Stomach (tissue), 9 donors: Measurements from ENCODE around the gene CHIC2. TPM values are rescaled to one million over a fixed set of nuclear protein-coding genes. Genes with fewer than 3 reads are reported as not detected.

Source experiments
- DNase-seq, 2 donors: peaks; one replicate each; pipeline versions ENCODE4 v3.0.0 to v3.0.0-alpha.2; 2013 to 2019
- H3K27ac ChIP-seq, 5 donors: fragments of 200-600 bp in 4 of 5; sonication (generic) in 4 of 5; one replicate each; pipeline ENCODE4 v1.5.1; 2013 to 2019; ENCODE audit warnings: mild to moderate bottlenecking in 1 of 5, moderate library complexity in 1 of 5
- H3K27me3 ChIP-seq, 3 donors: fragments of 200-600 bp; sonication (generic); one replicate each; pipeline ENCODE4 v1.5.1; 2017 to 2019; ENCODE audit warnings: mixed run types in 1 of 3
- H3K36me3 ChIP-seq, 4 donors: fragments of 200-600 bp; sonication (generic); 1 replicate in 3 of 4; 2 replicates in 1 of 4; pipeline ENCODE4 v1.5.1; 2016 to 2019
- H3K4me1 ChIP-seq, 4 donors: fragments of 200-600 bp; sonication (generic); one replicate each; pipeline ENCODE4 v1.5.1; 2016 to 2019
- H3K4me3 ChIP-seq, 4 donors: fragments of 200-600 bp; sonication (generic) in 3 of 4; one replicate each; pipeline ENCODE4 v1.5.1; 2016 to 2019; ENCODE audit warnings: mild to moderate bottlenecking in 1 of 4
- H3K9me3 ChIP-seq, 4 donors: fragments of 200-600 bp; sonication (generic); one replicate each; pipeline ENCODE4 v1.5.1; 2016 to 2019
- EP300 ChIP-seq: sonication (generic); formaldehyde crosslinking; IDR thresholded peaks from one replicate; pipeline ENCODE4 v1.6.1; 2017; ENCODE audit warnings: antibody characterized with exemption
- POLR2A ChIP-seq, 4 donors: fragments of 450-650 bp; IDR thresholded peaks; one replicate each; pipeline ENCODE4 v1.6.1; 2016; ENCODE audit warnings: antibody characterized with exemption in 4 of 4, control low read depth in 2 of 4, mild to moderate bottlenecking in 1 of 4, moderate library complexity in 1 of 4
- POLR2AphosphoS5 ChIP-seq, 3 donors: sonication (generic); formaldehyde crosslinking; IDR thresholded peaks; one replicate each; pipeline ENCODE4 v1.6.1; 2016; ENCODE audit warnings: antibody characterized with exemption in 3 of 3
- WGBS, 5 donors: extraction: QIAGEN DNeasy Blood & Tissue Kit in 3 of 5; methylation state at CpG; one replicate each; pipeline versions ENCODE4 v1.1.5 to v1.1.7; 2013 to 2018; 5-methylcytosine and 5-hydroxymethylcytosine counted together
- intact Hi-C: fragments of 100-400 bp; cut with DNase I; formaldehyde crosslinking; loops from one replicate; pipeline ENCODE4 v1.15.1; 2023; ENCODE audit warnings: low total_unique reads
- polyA plus RNA-seq, 3 donors: library from polyadenylated mRNA; stranded (reverse); fragments of 200-250 nt; gene quantifications; one replicate each; pipeline ENCODE4 v1.2.3, GENCODE V29; 2013
- total RNA-seq, 5 donors: library from RNA; depleted of rRNA; stranded (reverse); fragments of >200 nt; gene quantifications; one replicate each; pipeline versions ENCODE4 v1.1.0 to v1.2.3, GENCODE V29; 2014 to 2016
- TF ChIP-seq, protein P1 (sequence below), 7 experiments: fragments of 450-650 bp in 4 of 7; fragments of 200-600 bp in 3 of 7; sonication (generic) in 3 of 7; IDR thresholded peaks; one replicate each; pipeline ENCODE4 v1.5.1; 2016 to 2019; ENCODE audit warnings: antibody characterized with exemption in 7 of 7, control low read depth in 2 of 7, mild to moderate bottlenecking in 1 of 7
- donor health status: healthy with polysubstance abuse.
- donor health status: Bipolar disorder and iron deficiency.
- donor health status: healthy.

Gene CHIC2
- total and polyA plus RNA-seq, 8 donors = 9.8 to 128 (median 27.2) TPM

DNA sequence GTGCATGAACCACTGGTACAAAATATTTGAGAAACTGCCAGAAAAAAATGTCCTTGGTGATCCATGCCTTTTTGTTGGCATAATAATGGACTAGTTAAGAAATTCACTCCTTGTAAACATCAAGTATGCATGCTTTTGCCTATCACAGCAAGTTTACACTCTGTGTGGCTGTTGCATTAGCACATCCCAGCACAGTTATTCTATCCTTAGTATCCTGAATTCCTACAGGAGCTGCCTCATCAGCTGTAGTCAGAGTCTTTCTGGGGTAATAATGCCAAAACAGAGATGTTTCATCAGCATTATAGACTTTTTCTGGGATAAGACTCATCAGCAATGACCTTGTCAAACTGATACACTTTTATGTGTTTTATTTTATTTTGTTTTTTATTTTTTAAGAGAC lies 82.8 kb downstream of the CHIC2 start:
- TF ChIP-seq, protein P1, sequence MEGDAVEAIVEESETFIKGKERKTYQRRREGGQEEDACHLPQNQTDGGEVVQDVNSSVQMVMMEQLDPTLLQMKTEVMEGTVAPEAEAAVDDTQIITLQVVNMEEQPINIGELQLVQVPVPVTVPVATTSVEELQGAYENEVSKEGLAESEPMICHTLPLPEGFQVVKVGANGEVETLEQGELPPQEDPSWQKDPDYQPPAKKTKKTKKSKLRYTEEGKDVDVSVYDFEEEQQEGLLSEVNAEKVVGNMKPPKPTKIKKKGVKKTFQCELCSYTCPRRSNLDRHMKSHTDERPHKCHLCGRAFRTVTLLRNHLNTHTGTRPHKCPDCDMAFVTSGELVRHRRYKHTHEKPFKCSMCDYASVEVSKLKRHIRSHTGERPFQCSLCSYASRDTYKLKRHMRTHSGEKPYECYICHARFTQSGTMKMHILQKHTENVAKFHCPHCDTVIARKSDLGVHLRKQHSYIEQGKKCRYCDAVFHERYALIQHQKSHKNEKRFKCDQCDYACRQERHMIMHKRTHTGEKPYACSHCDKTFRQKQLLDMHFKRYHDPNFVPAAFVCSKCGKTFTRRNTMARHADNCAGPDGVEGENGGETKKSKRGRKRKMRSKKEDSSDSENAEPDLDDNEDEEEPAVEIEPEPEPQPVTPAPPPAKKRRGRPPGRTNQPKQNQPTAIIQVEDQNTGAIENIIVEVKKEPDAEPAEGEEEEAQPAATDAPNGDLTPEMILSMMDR (IDR thresholded peaks at IDR 0.05) = no peak
- no peak for TF ChIP-seq EP300
- no peak for TF ChIP-seq POLR2A (IDR thresholded peaks at IDR 0.05)
- TF ChIP-seq POLR2AphosphoS5 (IDR thresholded peaks at IDR 0.05) = no peak
- Histone ChIP-seq H3K4me3 (no peak overlapping the region), H3K27ac (no peak overlapping the region), H3K4me1 (no peaks in the 10 kb centered on the region), H3K27me3 (no peaks in the 10 kb centered on the region), H3K36me3 (no peaks in the 10 kb centered on the region), H3K9me3 (no peaks in the 10 kb centered on the region)
- DNase-seq = no peak
- intact Hi-C loops = no loop called here

- Histone ChIP-seq H3K27ac (no peak overlapping the region), H3K4me3 (no peak overlapping the region), H3K9me3 (no peaks in the 10 kb centered on the region), H3K36me3 (no peaks in the 10 kb centered on the region), H3K4me1 (no peaks in the 10 kb centered on the region), H3K27me3 (no peaks in the 10 kb centered on the region)
- no peak for DNase-seq
- intact Hi-C loops = no loop called here
- WGBS, 5 donors = 54 to 90% (median 62%) methylated on average over 2 of the region's 2 CpGs
- TF ChIP-seq POLR2A (IDR thresholded peaks at IDR 0.05) = no peak
- TF ChIP-seq EP300 = no peak
- TF ChIP-seq, protein P1 (IDR thresholded peaks at IDR 0.05) = no peak
- TF ChIP-seq POLR2AphosphoS5 (IDR thresholded peaks at IDR 0.05) = no peak
Observed at GRCh38 chr4:53981066-53981465, 83.3 kb downstream of the CHIC2 start.

GRCh38 chr4:53974561-53974960 lies 89.8 kb downstream of the CHIC2 start:
- TF ChIP-seq POLR2A (IDR thresholded peaks at IDR 0.05) = no peak
- TF ChIP-seq POLR2AphosphoS5 (IDR thresholded peaks at IDR 0.05) = no peak
- TF ChIP-seq, protein P1 (IDR thresholded peaks at IDR 0.05) = no peak
- TF ChIP-seq EP300 = no peak
- Histone ChIP-seq H3K4me3 (no peak overlapping the region), H3K27ac (no peak overlapping the region), H3K9me3 (no peaks in the 10 kb centered on the region), H3K4me1 (no peaks in the 10 kb centered on the region), H3K27me3 (no peaks in the 10 kb centered on the region), H3K36me3 (no peaks in the 10 kb centered on the region)
- no peak for DNase-seq
- intact Hi-C loops = no loop called here
- whole genome bisulfite sequencing, 5 donors = 94 to 98% (median 97%) methylated on average over 2 of the region's 2 CpGs

DNA sequence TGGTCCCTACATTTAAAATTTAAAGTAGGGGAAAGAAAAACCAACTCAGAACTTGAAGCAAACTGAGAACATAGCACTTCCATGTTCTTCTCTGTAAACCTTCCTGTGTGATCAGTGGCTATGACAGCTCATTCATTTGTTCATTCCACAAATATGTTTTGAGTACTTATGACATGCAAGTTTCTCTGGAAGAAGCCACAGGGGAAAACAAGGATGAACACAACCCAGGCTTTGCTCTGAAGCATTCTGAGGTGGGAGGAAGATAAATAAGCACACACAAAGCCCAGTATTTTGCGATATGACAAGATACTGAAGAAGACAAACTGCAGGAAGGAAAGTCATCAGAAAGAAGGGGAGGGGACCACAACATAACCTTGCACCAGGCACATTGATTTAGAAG lies 96.4 kb downstream of the CHIC2 start:
- no peaks in the 10 kb centered on the region for H3K9me3 ChIP-seq
- intact Hi-C loops = no loop called here
- DNase-seq = no peak

More for the DNA sequence above, 96.4 kb downstream of the CHIC2 start:
- no peak overlapping the region for H3K27ac ChIP-seq
- H3K4me3 ChIP-seq = no peak overlapping the region
- no peaks in the 10 kb centered on the region for H3K4me1 ChIP-seq
- 91 to 96% (median 94%) methylated on average over 1 of the region's 1 CpG for WGBS, 5 donors
- TF ChIP-seq EP300 (no peak), POLR2A (IDR thresholded peaks at IDR 0.05) (no peak)
- TF ChIP-seq, protein P1 (IDR thresholded peaks at IDR 0.05) = no peak
- H3K36me3 ChIP-seq = no peaks in the 10 kb centered on the region
- no peaks in the 10 kb centered on the region for H3K27me3 ChIP-seq
